GM18907 (cell line): ENCODE results near the gene ITFG2.
"Not testable (repeated sequence)": the region's sequence is repeated elsewhere in the genome, so short reads cannot be mapped to it uniquely, and the experiment has no call there.

Experiments
- ATAC-seq: cut with Tn5 transposase; IDR thresholded peaks from one replicate; pipeline ENCODE4 v1.9.1; 2021; ENCODE audit warnings: mild to moderate bottlenecking, moderate library complexity; ENCODE audit not compliant: unreplicated experiment

ITFG2 gene

GRCh38 chr12:2858944-2859421 lies 46.5 kb downstream of the ITFG2 start:
- no peak for ATAC-seq

GRCh38 chr12:2860170-2860569 lies 47.7 kb downstream of the ITFG2 start:
- ATAC-seq: no peak

GRCh38 chr12:2862876-2863275 lies 50.4 kb downstream of the ITFG2 start:
- ATAC-seq: no peak

GRCh38 chr12:2863402-2863801 lies 50.9 kb downstream of the ITFG2 start:
- ATAC-seq: not testable (repeated sequence)

GRCh38 chr12:2864198-2864597 lies 51.7 kb downstream of the ITFG2 start:
- ATAC-seq: no peak

- not testable (repeated sequence) for ATAC-seq
Observed at GRCh38 chr12:2868986-2869632, 56.6 kb downstream of the ITFG2 start.
